K562 (cell line): ENCODE data around the gene PPIA. TPM values are rescaled to one million over a fixed set of nuclear protein-coding genes. Genes with fewer than 3 reads are reported as not detected.

Experiments
- CBFA2T3 ChIP-seq: fragments of 450-650 bp; IDR thresholded peaks from 2 replicates; pipeline ENCODE4 v1.6.1; 2017
- CREM ChIP-seq: IDR thresholded peaks from 2 replicates; pipeline ENCODE4 v1.6.1; 2014; ENCODE audit warnings: antibody characterized with exemption, low read depth
- FOSL1 ChIP-seq: fragments of 200-800 bp; sonication (Bioruptor generic); conservative IDR thresholded peaks from 2 replicates; pipeline ENCODE4 v1.6.1; 2016; ENCODE audit warnings: missing genetic modification characterization, missing compliant biosample characterization
- FOXP1 ChIP-seq: sonication (generic); formaldehyde crosslinking; IDR thresholded peaks from 2 replicates; pipeline ENCODE4 v1.8.0; 2022; ENCODE audit warnings: mild to moderate bottlenecking, missing genetic modification reagents
- KAT2B ChIP-seq: IDR thresholded peaks from one replicate; pipeline ENCODE4 v1.6.1; 2012; ENCODE audit warnings: low read depth, mild to moderate bottlenecking, control low read depth, inconsistent platforms, low read length, moderate library complexity
- KLF6 ChIP-seq: fragments of 250-450 bp; sonication (Bioruptor Pico); IDR thresholded peaks from 2 replicates; pipeline ENCODE4 v1.4.0; 2020; ENCODE audit warnings: mild to moderate bottlenecking, moderate library complexity, borderline replicate concordance
- MAZ ChIP-seq, 2 experiments: fragments of 450-650 bp in 1 of 2; sonication (generic) in 1 of 2; formaldehyde crosslinking; IDR thresholded peaks in 1 of 2; conservative IDR thresholded peaks in 1 of 2; 2 replicates each; pipeline versions ENCODE4 v1.4.0 to v1.5.0; 2020; ENCODE audit warnings: mild to moderate bottlenecking in 1 of 2, missing genetic modification reagents in 1 of 2
- MXI1 ChIP-seq: IDR thresholded peaks from 2 replicates; pipeline ENCODE4 v1.6.1; 2011; ENCODE audit warnings: low read depth, mild to moderate bottlenecking, improper control_type of control experiment, low read length
- RAD51 ChIP-seq: fragments of 450-650 bp; IDR thresholded peaks from 2 replicates; pipeline ENCODE4 v1.7.1; 2016; ENCODE audit warnings: low read depth, mild to moderate bottlenecking, borderline replicate concordance
- SIN3B ChIP-seq: fragments of 450-650 bp; IDR thresholded peaks from 2 replicates; pipeline ENCODE4 v1.6.1; 2017; ENCODE audit warnings: low read depth, mild to moderate bottlenecking, moderate library complexity
- STAG1 ChIP-seq: sonication (generic); formaldehyde crosslinking; IDR thresholded peaks from 2 replicates; pipeline ENCODE4 v1.5.0; 2020; ENCODE audit warnings: missing genetic modification reagents, borderline replicate concordance
- ZBTB26 ChIP-seq: fragments of 450-650 bp; formaldehyde crosslinking; IDR thresholded peaks from 2 replicates; pipeline ENCODE4 v1.4.0; 2022; ENCODE audit warnings: missing genetic modification characterization
- ZBTB7A ChIP-seq: IDR thresholded peaks from 2 replicates; pipeline ENCODE4 v1.6.1; 2011; ENCODE audit warnings: low read depth, mild to moderate bottlenecking, low read length, moderate library complexity, borderline replicate concordance; ENCODE audit not compliant: control insufficient read depth
- ZNF24 ChIP-seq: fragments of 450-650 bp; IDR thresholded peaks from 2 replicates; pipeline ENCODE4 v1.6.1; 2016
- ZNF311 ChIP-seq: fragments of 250-450 bp; sonication (Bioruptor Pico); IDR thresholded peaks from 2 replicates; pipeline ENCODE4 v1.4.0; 2020; ENCODE audit warnings: mild to moderate bottlenecking, moderate library complexity
- ZNF589 ChIP-seq: fragments of 200-800 bp; sonication (Bioruptor generic); IDR thresholded peaks from 2 replicates; pipeline ENCODE4 v1.6.1; 2016; ENCODE audit warnings: low read depth, missing genetic modification characterization, missing compliant biosample characterization
- ZNF778 ChIP-seq: fragments of 450-650 bp; formaldehyde crosslinking; IDR thresholded peaks from 2 replicates; pipeline ENCODE4 v1.4.0; 2020; ENCODE audit warnings: mild to moderate bottlenecking, moderate library complexity
- ZSCAN29 ChIP-seq: fragments of 450-650 bp; IDR thresholded peaks from 2 replicates; pipeline ENCODE4 v1.6.1; 2017
- polyA plus RNA-seq, 8 experiments: library from polyadenylated mRNA; depleted of rRNA in 4 of 8; stranded (reverse) in 5 of 8; unstranded in 3 of 8; fragments of >200 nt; fragmentation: Nextera tagmentation in 2 of 8; fragmentation: Illumina TruSeq in 1 of 8; extraction: Ambion mirVana in 2 of 8; extraction: Trizol in 1 of 8; gene quantifications; 2 replicates each; pipeline versions ENCODE4 v1.2.1 to v1.2.3, GENCODE V29; 2011 to 2014; ENCODE audit warnings: inconsistent platforms in 1 of 8, missing spikeins in 1 of 8
- total RNA-seq, 7 experiments: library from RNA; depleted of rRNA in 6 of 7; stranded (reverse); fragments of >200 nt in 6 of 7; fragmentation: Illumina TruSeq in 2 of 7; extraction: Trizol in 2 of 7; gene quantifications; 2 replicates each; pipeline versions ENCODE4 v1.2.1 to v1.2.3, GENCODE V29; 2011 to 2021; ENCODE audit warnings: low replicate concordance in 1 of 7
- TF ChIP-seq, protein P1 (sequence below), 2 experiments: fragments of 450-650 bp in 1 of 2; sonication (generic) in 1 of 2; formaldehyde crosslinking in 1 of 2; IDR thresholded peaks; 2 replicates each; pipeline versions ENCODE4 v1.7.1 to v1.9.0; 2016 to 2022; ENCODE audit warnings: inconsistent platforms in 1 of 2, mild to moderate bottlenecking in 1 of 2, missing genetic modification reagents in 1 of 2

Gene PPIA
- total and polyA plus RNA-seq, 9 of the 15 experiments (the other 6 are each of a cell fraction or from before 2014, with no cell fraction given): 2,583 to 7,504 (median 3,973) TPM

DNA sequence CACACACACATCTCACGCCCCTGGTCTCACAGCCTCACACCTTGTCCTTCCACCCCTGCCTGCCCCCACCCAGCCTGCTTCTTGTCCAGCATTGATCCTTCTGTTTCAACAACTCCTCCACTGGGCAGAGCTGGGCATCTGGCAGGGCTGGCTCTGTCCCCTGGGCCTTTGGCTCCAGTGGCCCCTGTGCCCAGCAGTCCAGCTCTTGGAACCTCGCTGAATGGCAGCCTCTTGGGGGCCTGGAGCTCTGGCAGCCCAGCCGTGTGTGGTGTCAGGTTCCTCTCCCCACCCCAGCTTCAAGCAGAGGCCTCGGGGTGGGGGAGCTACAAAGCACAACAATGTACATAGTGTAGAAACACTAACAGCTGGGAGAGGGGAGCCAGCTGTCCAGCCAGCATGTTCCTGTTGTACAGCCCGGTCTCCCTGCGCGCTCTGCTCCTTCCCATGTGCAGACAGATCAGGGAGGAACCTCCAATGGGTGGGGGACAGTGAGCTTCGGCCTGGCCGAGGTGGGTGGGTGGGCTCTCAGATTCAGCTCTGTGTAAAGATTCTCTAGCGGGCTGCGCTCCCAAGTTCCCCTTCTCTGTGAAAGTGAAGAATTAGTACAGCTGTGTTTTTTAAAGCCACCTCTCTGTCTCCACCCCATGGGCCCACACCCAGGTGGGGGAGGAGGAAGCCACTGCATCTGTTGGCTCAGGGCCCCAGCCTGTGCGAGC, 28.4 kb upstream of the PPIA start (continued):
- TF ChIP-seq, protein P1, sequence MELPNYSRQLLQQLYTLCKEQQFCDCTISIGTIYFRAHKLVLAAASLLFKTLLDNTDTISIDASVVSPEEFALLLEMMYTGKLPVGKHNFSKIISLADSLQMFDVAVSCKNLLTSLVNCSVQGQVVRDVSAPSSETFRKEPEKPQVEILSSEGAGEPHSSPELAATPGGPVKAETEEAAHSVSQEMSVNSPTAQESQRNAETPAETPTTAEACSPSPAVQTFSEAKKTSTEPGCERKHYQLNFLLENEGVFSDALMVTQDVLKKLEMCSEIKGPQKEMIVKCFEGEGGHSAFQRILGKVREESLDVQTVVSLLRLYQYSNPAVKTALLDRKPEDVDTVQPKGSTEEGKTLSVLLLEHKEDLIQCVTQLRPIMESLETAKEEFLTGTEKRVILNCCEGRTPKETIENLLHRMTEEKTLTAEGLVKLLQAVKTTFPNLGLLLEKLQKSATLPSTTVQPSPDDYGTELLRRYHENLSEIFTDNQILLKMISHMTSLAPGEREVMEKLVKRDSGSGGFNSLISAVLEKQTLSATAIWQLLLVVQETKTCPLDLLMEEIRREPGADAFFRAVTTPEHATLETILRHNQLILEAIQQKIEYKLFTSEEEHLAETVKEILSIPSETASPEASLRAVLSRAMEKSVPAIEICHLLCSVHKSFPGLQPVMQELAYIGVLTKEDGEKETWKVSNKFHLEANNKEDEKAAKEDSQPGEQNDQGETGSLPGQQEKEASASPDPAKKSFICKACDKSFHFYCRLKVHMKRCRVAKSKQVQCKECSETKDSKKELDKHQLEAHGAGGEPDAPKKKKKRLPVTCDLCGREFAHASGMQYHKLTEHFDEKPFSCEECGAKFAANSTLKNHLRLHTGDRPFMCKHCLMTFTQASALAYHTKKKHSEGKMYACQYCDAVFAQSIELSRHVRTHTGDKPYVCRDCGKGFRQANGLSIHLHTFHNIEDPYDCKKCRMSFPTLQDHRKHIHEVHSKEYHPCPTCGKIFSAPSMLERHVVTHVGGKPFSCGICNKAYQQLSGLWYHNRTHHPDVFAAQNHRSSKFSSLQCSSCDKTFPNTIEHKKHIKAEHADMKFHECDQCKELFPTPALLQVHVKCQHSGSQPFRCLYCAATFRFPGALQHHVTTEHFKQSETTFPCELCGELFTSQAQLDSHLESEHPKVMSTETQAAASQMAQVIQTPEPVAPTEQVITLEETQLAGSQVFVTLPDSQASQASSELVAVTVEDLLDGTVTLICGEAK (IDR thresholded peaks at IDR 0.05): no peak
- TF ChIP-seq, protein P1 (CRISPR knock-in tag; IDR thresholded peaks at IDR 0.05): no peak
- 0 out of 2 replicates have a peak, but pooled peaks have one; percentile 36 for TF ChIP-seq MXI1
- no peak for TF ChIP-seq SIN3B
- TF ChIP-seq ZBTB26 (CRISPR knock-in tag): no peak
- no peak for TF ChIP-seq RAD51
- peak in 1 of 2 experiments; percentile 63; a peak in 2 of 4 replicates for TF ChIP-seq MAZ (CRISPR knock-in tag; conservative IDR thresholded peaks at IDR 0.05 in 1 of 2, IDR thresholded peaks at IDR 0.05 in 1 of 2)
- no peak for TF ChIP-seq ZNF311 (CRISPR knock-in tag)
- TF ChIP-seq CREM: 0 out of 2 replicates have a peak, but pooled peaks have one; percentile 11
- no peak for TF ChIP-seq FOSL1 (tag)
- no peak for TF ChIP-seq ZNF24
- no peak for TF ChIP-seq ZBTB7A
- no peak for TF ChIP-seq CBFA2T3
- no peak for TF ChIP-seq ZSCAN29
- TF ChIP-seq KLF6 (CRISPR knock-in tag): no peak
- TF ChIP-seq ZNF778 (CRISPR knock-in tag): no peak
- no peak for TF ChIP-seq ZNF589 (CRISPR knock-in tag)
- no peak for TF ChIP-seq FOXP1 (CRISPR knock-in tag)
- TF ChIP-seq KAT2B: no peak
- no peak for TF ChIP-seq STAG1 (CRISPR knock-in tag)
